ENCODE measurements around the gene KCNQ1. TPM values are rescaled to one million over a fixed set of nuclear protein-coding genes. Genes with fewer than 3 reads are reported as not detected.

Gene KCNQ1
- total and polyA plus RNA-seq, 2 experiments from 2014 or later: 0.45 to 0.87 TPM

DNA sequence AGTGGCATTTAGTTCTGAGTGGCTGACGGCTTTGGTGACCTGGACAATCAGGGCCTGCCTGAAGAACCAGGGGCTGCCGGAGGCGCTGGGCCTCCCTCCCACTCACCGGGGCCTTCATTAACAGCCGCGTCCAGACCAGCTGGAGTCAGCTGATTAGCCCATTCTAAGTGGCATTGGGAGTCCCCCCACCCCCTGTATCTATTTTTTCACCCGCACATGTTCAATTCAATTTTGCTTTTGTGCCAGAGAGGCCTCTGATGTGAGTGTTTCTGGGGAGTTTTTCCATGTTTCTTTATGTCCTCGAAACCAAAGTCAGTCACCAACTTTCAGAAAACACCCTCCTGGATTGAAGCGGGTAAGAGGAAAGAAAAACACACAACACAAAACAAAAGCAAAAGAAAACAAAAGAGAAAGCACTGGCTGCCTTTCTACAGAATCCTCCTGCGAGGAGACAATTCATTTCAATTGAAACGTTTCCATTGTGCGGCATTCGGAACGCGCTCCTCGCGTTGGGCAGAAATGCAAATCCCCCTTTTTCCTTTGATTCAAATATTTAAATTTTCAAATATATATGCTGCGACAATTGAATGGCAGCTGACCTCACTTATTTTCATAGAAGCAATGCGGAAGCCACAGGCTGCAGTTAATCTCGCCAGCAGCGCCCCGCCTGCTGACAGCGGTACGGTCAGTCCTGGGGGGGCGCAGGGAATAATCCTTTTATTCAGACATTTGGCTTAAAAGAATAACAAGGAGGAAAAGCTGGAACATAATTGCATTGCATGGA, 423.1 kb downstream of the KCNQ1 start:
- Mint-ChIP-seq H3K27me3 (ENCODE audit: insufficient read depth, low read depth, poor library complexity) (peaks cover 75% of the 10 kb centered on the region), H3K9me3 (peaks cover 8% of the 10 kb centered on the region), H3K4me3 (peak overlapping the region; percentile 55; the same call in 1 of the 3 replicates), H3K4me1 (peaks cover 47% of the 10 kb centered on the region), H3K27ac (no peak overlapping the region), H3K36me3 (ENCODE audit: low read depth) (peaks cover 5% of the 10 kb centered on the region; the same call in 1 of the 3 replicates)
- no peaks in the 10 kb centered on the region for H4K20me1 ChIP-seq (replicated peaks; ENCODE audit: insufficient read depth)
- H3K4me3 ChIP-seq: peak overlapping the region; percentile 44
- no peak overlapping the region for H3K27ac ChIP-seq (ENCODE audit: low read depth)
- peaks cover 42% of the 10 kb centered on the region for H3K4me1 ChIP-seq (ENCODE audit: insufficient read depth)
- H3K4me2 ChIP-seq: peak overlapping the region; percentile 78
- H3K9me2 ChIP-seq (ENCODE audit: insufficient read depth): no peaks in the 10 kb centered on the region
- peak; percentile 46 for TF ChIP-seq EZH2 (IDR thresholded peaks at IDR 0.05; ENCODE audit: low read depth, unreplicated experiment)
- no peak for TF ChIP-seq CREB1 (CRISPR knock-in tag; IDR thresholded peaks at IDR 0.05; ENCODE audit: low read depth)
- TF ChIP-seq STAT1 (IDR thresholded peaks at IDR 0.05; ENCODE audit: unreplicated experiment): no peak
- TF ChIP-seq, protein P1, sequence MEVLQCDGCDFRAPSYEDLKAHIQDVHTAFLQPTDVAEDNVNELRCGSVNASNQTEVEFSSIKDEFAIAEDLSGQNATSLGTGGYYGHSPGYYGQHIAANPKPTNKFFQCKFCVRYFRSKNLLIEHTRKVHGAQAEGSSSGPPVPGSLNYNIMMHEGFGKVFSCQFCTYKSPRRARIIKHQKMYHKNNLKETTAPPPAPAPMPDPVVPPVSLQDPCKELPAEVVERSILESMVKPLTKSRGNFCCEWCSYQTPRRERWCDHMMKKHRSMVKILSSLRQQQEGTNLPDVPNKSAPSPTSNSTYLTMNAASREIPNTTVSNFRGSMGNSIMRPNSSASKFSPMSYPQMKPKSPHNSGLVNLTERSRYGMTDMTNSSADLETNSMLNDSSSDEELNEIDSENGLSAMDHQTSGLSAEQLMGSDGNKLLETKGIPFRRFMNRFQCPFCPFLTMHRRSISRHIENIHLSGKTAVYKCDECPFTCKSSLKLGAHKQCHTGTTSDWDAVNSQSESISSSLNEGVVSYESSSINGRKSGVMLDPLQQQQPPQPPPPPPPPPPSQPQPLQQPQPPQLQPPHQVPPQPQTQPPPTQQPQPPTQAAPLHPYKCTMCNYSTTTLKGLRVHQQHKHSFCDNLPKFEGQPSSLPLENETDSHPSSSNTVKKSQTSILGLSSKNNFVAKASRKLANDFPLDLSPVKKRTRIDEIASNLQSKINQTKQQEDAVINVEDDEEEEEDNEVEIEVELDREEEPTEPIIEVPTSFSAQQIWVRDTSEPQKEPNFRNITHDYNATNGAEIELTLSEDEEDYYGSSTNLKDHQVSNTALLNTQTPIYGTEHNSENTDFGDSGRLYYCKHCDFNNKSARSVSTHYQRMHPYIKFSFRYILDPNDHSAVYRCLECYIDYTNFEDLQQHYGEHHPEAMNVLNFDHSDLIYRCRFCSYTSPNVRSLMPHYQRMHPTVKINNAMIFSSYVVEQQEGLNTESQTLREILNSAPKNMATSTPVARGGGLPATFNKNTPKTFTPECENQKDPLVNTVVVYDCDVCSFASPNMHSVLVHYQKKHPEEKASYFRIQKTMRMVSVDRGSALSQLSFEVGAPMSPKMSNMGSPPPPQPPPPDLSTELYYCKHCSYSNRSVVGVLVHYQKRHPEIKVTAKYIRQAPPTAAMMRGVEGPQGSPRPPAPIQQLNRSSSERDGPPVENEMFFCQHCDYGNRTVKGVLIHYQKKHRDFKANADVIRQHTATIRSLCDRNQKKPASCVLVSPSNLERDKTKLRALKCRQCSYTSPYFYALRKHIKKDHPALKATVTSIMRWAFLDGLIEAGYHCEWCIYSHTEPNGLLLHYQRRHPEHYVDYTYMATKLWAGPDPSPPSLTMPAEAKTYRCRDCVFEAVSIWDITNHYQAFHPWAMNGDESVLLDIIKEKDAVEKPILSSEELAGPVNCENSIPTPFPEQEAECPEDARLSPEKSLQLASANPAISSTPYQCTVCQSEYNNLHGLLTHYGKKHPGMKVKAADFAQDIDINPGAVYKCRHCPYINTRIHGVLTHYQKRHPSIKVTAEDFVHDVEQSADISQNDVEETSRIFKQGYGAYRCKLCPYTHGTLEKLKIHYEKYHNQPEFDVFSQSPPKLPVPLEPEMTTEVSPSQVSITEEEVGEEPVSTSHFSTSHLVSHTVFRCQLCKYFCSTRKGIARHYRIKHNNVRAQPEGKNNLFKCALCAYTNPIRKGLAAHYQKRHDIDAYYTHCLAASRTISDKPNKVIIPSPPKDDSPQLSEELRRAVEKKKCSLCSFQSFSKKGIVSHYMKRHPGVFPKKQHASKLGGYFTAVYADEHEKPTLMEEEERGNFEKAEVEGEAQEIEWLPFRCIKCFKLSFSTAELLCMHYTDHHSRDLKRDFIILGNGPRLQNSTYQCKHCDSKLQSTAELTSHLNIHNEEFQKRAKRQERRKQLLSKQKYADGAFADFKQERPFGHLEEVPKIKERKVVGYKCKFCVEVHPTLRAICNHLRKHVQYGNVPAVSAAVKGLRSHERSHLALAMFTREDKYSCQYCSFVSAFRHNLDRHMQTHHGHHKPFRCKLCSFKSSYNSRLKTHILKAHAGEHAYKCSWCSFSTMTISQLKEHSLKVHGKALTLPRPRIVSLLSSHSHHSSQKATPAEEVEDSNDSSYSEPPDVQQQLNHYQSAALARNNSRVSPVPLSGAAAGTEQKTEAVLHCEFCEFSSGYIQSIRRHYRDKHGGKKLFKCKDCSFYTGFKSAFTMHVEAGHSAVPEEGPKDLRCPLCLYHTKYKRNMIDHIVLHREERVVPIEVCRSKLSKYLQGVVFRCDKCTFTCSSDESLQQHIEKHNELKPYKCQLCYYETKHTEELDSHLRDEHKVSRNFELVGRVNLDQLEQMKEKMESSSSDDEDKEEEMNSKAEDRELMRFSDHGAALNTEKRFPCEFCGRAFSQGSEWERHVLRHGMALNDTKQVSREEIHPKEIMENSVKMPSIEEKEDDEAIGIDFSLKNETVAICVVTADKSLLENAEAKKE (CRISPR knock-in tag; IDR thresholded peaks at IDR 0.05): no peak
- no peak for TF ChIP-seq NANOG (IDR thresholded peaks at IDR 0.05; ENCODE audit: borderline replicate concordance)
- no peak overlapping the region for H2AFZ ChIP-seq
- ATAC-seq (no peak), DNase-seq (ENCODE audit: low spot score) (no peak)
- peaks cover 23% of the 10 kb centered on the region; the same call in 1 of the 2 replicates for H3F3A ChIP-seq (replicated peaks; ENCODE audit: low read depth)
- H3K79me2 ChIP-seq (replicated peaks; ENCODE audit: insufficient read depth): no peaks in the 10 kb centered on the region
- no peaks in the 10 kb centered on the region for H3K36me3 ChIP-seq (ENCODE audit: insufficient read depth)
- peaks cover 91% of the 10 kb centered on the region for H3K27me3 ChIP-seq (ENCODE audit: insufficient read depth)

Data from GM23338 (cell line).